HCT116 (cell line): ENCODE results near the gene TMEM63B. TPM values are rescaled to one million over a fixed set of nuclear protein-coding genes. Genes with fewer than 3 reads are reported as not detected.

Source experiments
- ATAC-seq: fragments of 200-7000 bp; cut with Tn5 transposase; 2 replicates; pipeline ENCODE4 v1.9.1; 2020; ENCODE audit warnings: mild to moderate bottlenecking, moderate library complexity
- BruUV-seq: library from RNA; stranded (reverse); fragments of 400-500 nt; replicated peaks from 2 replicates; lab custom pipeline; 2021; lab: Mats Ljungman, UMichigan
- CTCF ChIA-PET: fragments of 300-600 bp; sonication (Branson Sonifier 250); formaldehyde crosslinking; loops from one replicate; lab custom pipeline; 2021; ENCODE audit warnings: antibody characterized with exemption; lab: Charles Lee
- POLR2A ChIA-PET: fragments of 300-600, 350-600 bp; sonication (Branson Sonifier 250); formaldehyde crosslinking; loops from one replicate; lab custom pipeline; 2021; ENCODE audit warnings: antibody characterized with exemption; lab: Charles Lee
- RAD21 ChIA-PET, 2 experiments: fragments of 300-600 bp; sonication (Branson Sonifier 250); formaldehyde crosslinking; loops; one replicate each; lab custom pipeline; 2023; ENCODE audit warnings: low total read pairs in 2 of 2; ENCODE audit not compliant: uncharacterized antibody in 2 of 2, unreplicated experiment in 2 of 2, low non-redundant PET in 1 of 2; lab: Charles Lee
- DNase-seq: peaks from one replicate; pipeline ENCODE4 v3.0.0-alpha.2; 2010; ENCODE audit warnings: low read depth, low spot score
- H2AFZ ChIP-seq: fragments of 200-600 bp; shearing (Covaris generic), sonication (generic); 2 replicates; pipeline ENCODE4 v1.6.1; 2017; ENCODE audit warnings: low read depth, mixed run types, mixed read lengths, antibody characterized with exemption, low read length; ENCODE audit not compliant: poor library complexity, severe bottlenecking
- H3K27ac ChIP-seq: 2 replicates; pipeline ENCODE4 v1.5.1; 2012; ENCODE audit warnings: low read depth, low read length
- H3K27me3 ChIP-seq: fragments of 200-600 bp; sonication (generic); 2 replicates; pipeline ENCODE4 v1.6.1; 2016; ENCODE audit warnings: mixed run types, low read length, mixed read lengths; ENCODE audit not compliant: insufficient read depth
- H3K36me3 ChIP-seq, 2 experiments: fragments of 200-500 bp in 1 of 2; fragments of 200-600 bp in 1 of 2; sonication (Bioruptor generic) in 1 of 2; sonication (generic) in 1 of 2; 2 replicates each; pipeline versions ENCODE4 v1.5.1 to v1.6.1; 2014 to 2016; ENCODE audit warnings: low read length in 2 of 2, inconsistent platforms in 1 of 2, mixed read lengths in 1 of 2, mixed run types in 1 of 2; ENCODE audit not compliant: insufficient read depth in 2 of 2, control insufficient read depth in 1 of 2
- H3K4me1 ChIP-seq, 2 experiments: fragments of 200-600 bp in 1 of 2; sonication (generic) in 1 of 2; 2 replicates each; pipeline versions ENCODE4 v1.5.1 to v1.6.1; 2012 to 2017; ENCODE audit warnings: low read length in 2 of 2, inconsistent platforms in 1 of 2, mild to moderate bottlenecking in 1 of 2, mixed read lengths in 1 of 2, mixed run types in 1 of 2, moderate library complexity in 1 of 2; ENCODE audit not compliant: insufficient read depth in 2 of 2, control insufficient read depth in 1 of 2
- H3K4me2 ChIP-seq: fragments of 200-600 bp; sonication (generic); 2 replicates; pipeline ENCODE4 v1.6.1; 2017; ENCODE audit warnings: mixed run types, low read length, mixed read lengths
- H3K4me3 ChIP-seq, 2 experiments: fragments of 200-600 bp in 1 of 2; sonication (generic) in 1 of 2; replicated peaks in 1 of 2; 2 replicates each; pipeline ENCODE4 v1.5.1; 2011 to 2016; ENCODE audit warnings: low read length in 2 of 2, control low read depth in 1 of 2, low read depth in 1 of 2, mild to moderate bottlenecking in 1 of 2, mixed read lengths in 1 of 2, mixed run types in 1 of 2
- H3K79me2 ChIP-seq: fragments of 200-600 bp; sonication (generic); 2 replicates; pipeline ENCODE4 v1.6.1; 2017; ENCODE audit warnings: mild to moderate bottlenecking, mixed run types, low read length, moderate library complexity, mixed read lengths; ENCODE audit not compliant: insufficient read depth
- H3K9ac ChIP-seq: fragments of 200-600 bp; sonication (generic); 2 replicates; pipeline ENCODE4 v1.6.1; 2016; ENCODE audit warnings: low read length, mixed read lengths
- H3K9me2 ChIP-seq: fragments of 200-600 bp; sonication (generic), shearing (Covaris generic); 2 replicates; pipeline ENCODE4 v1.6.1; 2017; ENCODE audit warnings: mixed run types, mild to moderate bottlenecking, moderate library complexity; ENCODE audit not compliant: insufficient read depth
- H3K9me3 ChIP-seq, 2 experiments: fragments of 200-500 bp in 1 of 2; fragments of 200-600 bp in 1 of 2; sonication (Bioruptor generic) in 1 of 2; sonication (generic) in 1 of 2; 2 replicates each; pipeline ENCODE4 v1.6.1; 2014 to 2017; ENCODE audit warnings: low read length in 2 of 2, mixed read lengths in 2 of 2, inconsistent platforms in 1 of 2, low read depth in 1 of 2, mild to moderate bottlenecking in 1 of 2, mixed run types in 1 of 2, moderate library complexity in 1 of 2; ENCODE audit not compliant: control insufficient read depth in 1 of 2, insufficient read depth in 1 of 2
- H4K20me1 ChIP-seq: fragments of 200-600 bp; sonication (generic), shearing (Covaris generic); 2 replicates; pipeline ENCODE4 v1.6.1; 2017; ENCODE audit warnings: mixed run types, mild to moderate bottlenecking, moderate library complexity; ENCODE audit not compliant: insufficient read depth
- CBX3 ChIP-seq: IDR thresholded peaks from 2 replicates; pipeline ENCODE4 v1.6.1; 2012; ENCODE audit warnings: low read depth
- CEBPB ChIP-seq: IDR thresholded peaks from 2 replicates; pipeline ENCODE4 v1.6.1; 2012; ENCODE audit warnings: low read depth
- CTCF ChIP-seq, 3 experiments: fragments of 200-600 bp in 1 of 3; sonication (generic) in 1 of 3; IDR thresholded peaks in 2 of 3; conservative IDR thresholded peaks in 1 of 3; 2 replicates each; pipeline ENCODE4 v1.5.1; 2012 to 2017; ENCODE audit warnings: low read depth in 2 of 3, low read length in 2 of 3, antibody characterized with exemption in 1 of 3, borderline replicate concordance in 1 of 3, control low read depth in 1 of 3, mild to moderate bottlenecking in 1 of 3, mixed read lengths in 1 of 3, mixed run types in 1 of 3, moderate library complexity in 1 of 3; ENCODE audit not compliant: insufficient read depth in 1 of 3
- EGR1 ChIP-seq: IDR thresholded peaks from 2 replicates; pipeline ENCODE4 v1.6.1; 2012; ENCODE audit warnings: low read depth
- FOSL1 ChIP-seq: IDR thresholded peaks from 2 replicates; pipeline ENCODE4 v1.6.1; 2012; ENCODE audit warnings: low read depth
- JUND ChIP-seq: IDR thresholded peaks from 2 replicates; pipeline ENCODE4 v1.6.1; 2012
- POLR2AphosphoS5 ChIP-seq: IDR thresholded peaks from 2 replicates; pipeline ENCODE4 v1.6.1; 2011; ENCODE audit warnings: mild to moderate bottlenecking, low read depth, low read length, moderate library complexity
- REST ChIP-seq: IDR thresholded peaks from 2 replicates; pipeline ENCODE4 v1.6.1; 2012; ENCODE audit warnings: low read depth
- SIN3A ChIP-seq: IDR thresholded peaks from 2 replicates; pipeline ENCODE4 v1.6.1; 2012; ENCODE audit warnings: low read depth
- SP1 ChIP-seq: IDR thresholded peaks from 2 replicates; pipeline ENCODE4 v1.6.1; 2012; ENCODE audit warnings: low read depth
- TCF7L2 ChIP-seq: IDR thresholded peaks from 2 replicates; pipeline ENCODE4 v1.7.0; 2011; ENCODE audit warnings: borderline replicate concordance, inconsistent platforms; ENCODE audit not compliant: insufficient read depth, insufficient read length; ENCODE audit errors: extremely low read depth
- ZFX ChIP-seq: fragments of 450-650 bp; IDR thresholded peaks from 2 replicates; pipeline ENCODE4 v1.6.1; 2017
- ZNF274 ChIP-seq: fragments of 200-500 bp; sonication (Bioruptor generic); IDR thresholded peaks from 2 replicates; pipeline ENCODE4 v1.6.1; 2014; ENCODE audit warnings: mild to moderate bottlenecking, low read depth, low read length, inconsistent platforms
- intact Hi-C: fragments of 100-400 bp; cut with micrococcal nuclease; formaldehyde crosslinking; loops from 2 replicates; pipeline ENCODE4 v1.10.0; 2022
- total RNA-seq: library from RNA; stranded (reverse); gene quantifications from one replicate; pipeline ENCODE4 v1.2.1, GENCODE V29; 2021; ENCODE audit not compliant: unreplicated experiment

Gene TMEM63B
- total RNA-seq, 1 experiment from 2014 or later = 58.2 TPM

GRCh38 chr6:44154067-44154466 lies 26.7 kb downstream of the TMEM63B start:
- RAD21 ChIA-PET = no interaction called here
- no peaks in the 10 kb centered on the region for H3K79me2 ChIP-seq
- no peak for DNase-seq
- no peaks in the 10 kb centered on the region for H4K20me1 ChIP-seq
- POLR2A ChIA-PET = no interaction called here
- no TSS peak for BruUV-seq
- ATAC-seq = no peak
- H3K9ac ChIP-seq = no peak overlapping the region
- H3K4me3 ChIP-seq = no peak overlapping the region
- no peak overlapping the region for H2AFZ ChIP-seq
- H3K4me2 ChIP-seq = no peak overlapping the region
- no peaks in the 10 kb centered on the region for H3K9me3 ChIP-seq
- H3K36me3 ChIP-seq = peaks cover 4 to 8% of the 10 kb centered on the region in 2 experiments; a peak in 3 of 4 replicates
- no peaks in the 10 kb centered on the region for H3K9me2 ChIP-seq
- H3K27ac ChIP-seq = no peak overlapping the region
- H3K4me1 ChIP-seq = peaks cover 0 to 6% of the 10 kb centered on the region in 2 experiments; a peak in 1 of 4 replicates
- intact Hi-C loops = no loop called here
- CTCF ChIA-PET = interaction anchor here (1.0 to 2.4 kb wide), 2 partner anchors 27 to 58 kb away, joined by 3 to 10 read pairs; partner anchors contain the start of genes MRPL14 and TMEM63B
- TF ChIP-seq EGR1 (no peak), CBX3 (no peak), JUND (no peak), SP1 (no peak)
- H3K27me3 ChIP-seq = no peaks in the 10 kb centered on the region

GRCh38 chr6:44156494-44157151 lies 29.3 kb downstream of the TMEM63B start:
- intact Hi-C loops = no loop called here
- ChIA-PET CTCF (interaction anchor here (1.0 to 1.6 kb wide), 2 partner anchors 16 to 81 kb away, joined by 5 to 6 read pairs; no protein-coding TSS in a partner anchor), RAD21 (no interaction called here), POLR2A (no interaction called here)
- DNase-seq (no peak), ATAC-seq (no peak)
- H3K27ac ChIP-seq = no peak overlapping the region
- H3K9ac ChIP-seq = no peak overlapping the region
- H3K9me2 ChIP-seq = no peaks in the 10 kb centered on the region
- no peaks in the 10 kb centered on the region for H3K27me3 ChIP-seq
- H3K4me3 ChIP-seq = no peak overlapping the region
- no peaks in the 10 kb centered on the region for H3K79me2 ChIP-seq
- no peak overlapping the region for H3K4me2 ChIP-seq
- no TSS peak for BruUV-seq
- H3K4me1 ChIP-seq = peaks cover 0 to 11% of the 10 kb centered on the region in 2 experiments; a peak in 2 of 4 replicates
- no peaks in the 10 kb centered on the region; a peak in 1 of 4 replicates for H3K36me3 ChIP-seq
- H2AFZ ChIP-seq = no peak overlapping the region
- no peaks in the 10 kb centered on the region for H3K9me3 ChIP-seq
- H4K20me1 ChIP-seq = no peaks in the 10 kb centered on the region
- TF ChIP-seq REST = no peak
- TF ChIP-seq TCF7L2 = no peak
- no peak for TF ChIP-seq CEBPB
- no peak for TF ChIP-seq CTCF (IDR thresholded peaks at IDR 0.05 in 2 of 3, conservative IDR thresholded peaks at IDR 0.05 in 1 of 3; ENCODE audit: borderline replicate concordance in 1 of 3, insufficient read depth in 1 of 3, low read depth in 2 of 3, low read length in 2 of 3)
- TF ChIP-seq FOSL1 = no peak
- TF ChIP-seq SIN3A = no peak
- no peak for TF ChIP-seq EGR1
- no peak for TF ChIP-seq CBX3
- TF ChIP-seq ZNF274 = no peak
- TF ChIP-seq ZFX = no peak
- no peak for TF ChIP-seq JUND
- TF ChIP-seq SP1 = no peak
- TF ChIP-seq POLR2AphosphoS5 = no peak
- TF ChIP-seq, all 23 proteins: peak for 0
